K562 (cell line): ENCODE data around the gene GUK1. TPM values are rescaled to one million over a fixed set of nuclear protein-coding genes. Genes with fewer than 3 reads are reported as not detected.

Experiments
- ATAC-seq: fragments of 200-7000 bp; cut with Tn5 transposase; 3 replicates; pipeline ENCODE4 v1.9.1; 2020; ENCODE audit warnings: moderate library complexity
- BruUV-seq: library from RNA; stranded (reverse); fragments of 400-500 nt; replicated peaks from 2 replicates; lab custom pipeline; 2021; lab: Mats Ljungman, UMichigan
- CTCF ChIA-PET: fragments of 300-600 bp; formaldehyde crosslinking; extraction: SDS; loops from one replicate; lab custom pipeline; 2021; ENCODE audit warnings: low intra/inter-chr PET ratio; lab: Yijun Ruan, JAX
- POLR2A ChIA-PET: fragments of 300-600, 350-650 bp; sonication (Branson Sonifier 250); formaldehyde crosslinking; extraction: SDS; loops from one replicate; lab custom pipeline; 2021; ENCODE audit warnings: antibody characterized with exemption, inconsistent platforms; lab: Yijun Ruan, JAX
- DNase-seq, 4 experiments: peaks; one replicate each; pipeline versions ENCODE4 v3.0.0 to v3.0.0-alpha.2; 2011 to 2018; ENCODE audit warnings: low spot score in 3 of 4, mixed read lengths in 3 of 4; ENCODE audit errors: extremely low read depth in 1 of 4
- FAIRE-seq: peaks from 2 replicates; lab custom pipeline; 2011; peaks lifted over from hg19 to GRCh38; lab: Jason Lieb, UNC
- H2AFZ ChIP-seq: 2 replicates; pipeline ENCODE4 v1.6.0; 2011; ENCODE audit warnings: low read depth, low read length, control low read depth, inconsistent platforms
- H3K27ac ChIP-seq: fragments of 200-600 bp; 3 replicates; pipeline ENCODE4 v1.8.0; 2011; ENCODE audit warnings: low read depth, mild to moderate bottlenecking, control low read depth, inconsistent platforms, low read length, moderate library complexity, mixed read lengths; ENCODE audit errors: extremely low read depth
- H3K27me3 ChIP-seq, 2 experiments: fragments of 300-600 bp in 1 of 2; 2 replicates in 1 of 2; 3 replicates in 1 of 2; pipeline versions ENCODE4 v1.6.0 to v1.8.0; 2011; ENCODE audit warnings: inconsistent platforms in 2 of 2, low read length in 2 of 2, mild to moderate bottlenecking in 1 of 2, mixed read lengths in 1 of 2, moderate library complexity in 1 of 2; ENCODE audit not compliant: control insufficient read depth in 2 of 2, insufficient read depth in 2 of 2
- H3K36me3 ChIP-seq: fragments of 300-600 bp; 3 replicates; pipeline ENCODE4 v1.8.0; 2011; ENCODE audit warnings: mild to moderate bottlenecking, low read length, inconsistent platforms; ENCODE audit not compliant: control insufficient read depth, insufficient read depth
- H3K4me1 ChIP-seq, 2 experiments: fragments of 200-600 bp in 1 of 2; replicated peaks in 1 of 2; 2 replicates in 1 of 2; 3 replicates in 1 of 2; pipeline versions ENCODE4 v1.5.1 to v1.8.0; 2011; ENCODE audit warnings: inconsistent platforms in 2 of 2, low read length in 2 of 2, mild to moderate bottlenecking in 1 of 2, mixed read lengths in 1 of 2, moderate library complexity in 1 of 2; ENCODE audit not compliant: control insufficient read depth in 2 of 2, insufficient read depth in 2 of 2
- H3K4me2 ChIP-seq: 2 replicates; pipeline ENCODE4 v1.6.1; 2011; ENCODE audit warnings: low read length, control low read depth, inconsistent platforms, mixed read lengths; ENCODE audit not compliant: insufficient read depth
- H3K4me3 ChIP-seq: fragments of 200-600 bp; sonication (generic), shearing (Covaris generic); 2 replicates; pipeline ENCODE4 v1.5.1; 2016; ENCODE audit warnings: control low read depth, inconsistent platforms
- H3K79me2 ChIP-seq: fragments of 200-600 bp; 3 replicates; pipeline ENCODE4 v1.8.0; 2011; ENCODE audit warnings: low read length, inconsistent platforms; ENCODE audit not compliant: control insufficient read depth, insufficient read depth
- H3K9ac ChIP-seq, 2 experiments: 2 replicates each; pipeline versions ENCODE4 v1.6.0 to v1.6.1; 2011; ENCODE audit warnings: low read depth in 2 of 2, low read length in 2 of 2, control low read depth in 1 of 2, inconsistent platforms in 1 of 2, mild to moderate bottlenecking in 1 of 2, mixed read lengths in 1 of 2; ENCODE audit not compliant: insufficient read depth in 1 of 2
- H3K9me1 ChIP-seq: one replicate; pipeline ENCODE4 v1.6.0; 2011; ENCODE audit warnings: inconsistent platforms, mild to moderate bottlenecking, low read length, moderate library complexity; ENCODE audit not compliant: control insufficient read depth, insufficient read depth
- H3K9me3 ChIP-seq: replicated peaks from 2 replicates; pipeline ENCODE4 v1.5.1; 2011; ENCODE audit warnings: low read depth, low read length, inconsistent platforms; ENCODE audit not compliant: control insufficient read depth, insufficient read depth
- H4K20me1 ChIP-seq: replicated peaks from 2 replicates; pipeline ENCODE4 v1.6.1; 2011; ENCODE audit warnings: low read length, inconsistent platforms, mixed read lengths; ENCODE audit not compliant: control insufficient read depth, insufficient read depth
- ELK3 ChIP-seq: fragments of 450-650 bp; formaldehyde crosslinking; IDR thresholded peaks from 2 replicates; pipeline ENCODE4 v1.4.0; 2020; ENCODE audit warnings: mild to moderate bottlenecking
- HMGN3 ChIP-seq: IDR thresholded peaks from 2 replicates; pipeline ENCODE4 v1.6.1; 2011; ENCODE audit warnings: borderline replicate concordance, low read depth, mild to moderate bottlenecking, mixed read lengths, low read length; ENCODE audit not compliant: insufficient read length; ENCODE audit errors: extremely low read depth
- RBM14 ChIP-seq: fragments of 200-400 bp; formaldehyde crosslinking; IDR thresholded peaks from 2 replicates; pipeline ENCODE4 v1.6.1; 2018; ENCODE audit warnings: low read depth, mild to moderate bottlenecking, low read length, moderate library complexity, borderline replicate concordance; ENCODE audit not compliant: insufficient read depth
- WGBS: fragments of 100-300 bp; shearing (Covaris generic); methylation state at CpG from one replicate; pipeline ENCODE4 v1.1.6; 2016; ENCODE audit warnings: low coverage, mixed read lengths; ENCODE audit not compliant: insufficient coverage; ENCODE audit errors: missing lambda C conversion rate; 5-methylcytosine and 5-hydroxymethylcytosine counted together
- in situ Hi-C: fragments of 300-500 bp; cut with MboI; formaldehyde crosslinking; loops from 4 replicates; pipeline ENCODE4 v1.15.0; 2018; ENCODE audit warnings: inconsistent platforms, mixed read lengths
- intact Hi-C: fragments of 100-400 bp; cut with micrococcal nuclease; formaldehyde crosslinking; loops from 2 replicates; pipeline ENCODE4 v1.14.2; 2022
- polyA plus RNA-seq, 8 experiments: library from polyadenylated mRNA; depleted of rRNA in 4 of 8; stranded (reverse) in 5 of 8; unstranded in 3 of 8; fragments of >200 nt; fragmentation: Nextera tagmentation in 2 of 8; fragmentation: Illumina TruSeq in 1 of 8; extraction: Ambion mirVana in 2 of 8; extraction: Trizol in 1 of 8; gene quantifications; 2 replicates each; pipeline versions ENCODE4 v1.2.1 to v1.2.3, GENCODE V29; 2011 to 2014; ENCODE audit warnings: inconsistent platforms in 1 of 8, missing spikeins in 1 of 8
- total RNA-seq, 7 experiments: library from RNA; depleted of rRNA in 6 of 7; stranded (reverse); fragments of >200 nt in 6 of 7; fragmentation: Illumina TruSeq in 2 of 7; extraction: Trizol in 2 of 7; gene quantifications; 2 replicates each; pipeline versions ENCODE4 v1.2.1 to v1.2.3, GENCODE V29; 2011 to 2021; ENCODE audit warnings: low replicate concordance in 1 of 7

Gene GUK1
- total and polyA plus RNA-seq, 9 of the 15 experiments (the other 6 are each of a cell fraction or from before 2014, with no cell fraction given), result 7.0 to 331 (median 132) TPM

GRCh38 chr1:228197555-228198147, 57.6 kb downstream of the GUK1 start:
- FAIRE-seq, result no peak
- POLR2A ChIA-PET, result interaction anchor here (0.6 kb wide), 1 partner anchor 183 kb away, joined by 3 read pairs; no protein-coding TSS in a partner anchor
- WGBS, result 11% methylated on average over 4 of the region's 4 CpGs
- H4K20me1 ChIP-seq, result no peaks in the 10 kb centered on the region
- no peak overlapping the region for H2AFZ ChIP-seq
- no peak for ATAC-seq
- CTCF ChIA-PET, result no interaction called here
- peaks cover 0 to 6% of the 10 kb centered on the region in 2 experiments; a peak in 1 of 5 replicates for H3K27me3 ChIP-seq
- H3K4me1 ChIP-seq, result peaks cover 0 to 4% of the 10 kb centered on the region in 2 experiments; a peak in 2 of 5 replicates
- no TSS peak for BruUV-seq
- no peak overlapping the region for H3K27ac ChIP-seq
- no peak overlapping the region for H3K9ac ChIP-seq
- no peak overlapping the region for H3K4me3 ChIP-seq
- intact Hi-C loops, result no loop called here
- no peak overlapping the region for H3K4me2 ChIP-seq
- TF ChIP-seq RBM14 (no peak), ELK3 (CRISPR knock-in tag) (no peak), HMGN3 (no peak)
- peaks cover 9% of the 10 kb centered on the region for H3K9me3 ChIP-seq
- in situ Hi-C loops, result no loop called here
- H3K9me1 ChIP-seq, result no peaks in the 10 kb centered on the region
- DNase-seq, result no peak
- H3K79me2 ChIP-seq, result no peaks in the 10 kb centered on the region
- no peaks in the 10 kb centered on the region for H3K36me3 ChIP-seq
